Gastroesophageal sphincter (tissue), 3 donors: Measurements from ENCODE around the gene LILRA2.

Experiments used
- POLR2A ChIP-seq, 2 donors: fragments of 450-650 bp; IDR thresholded peaks; one replicate each; pipeline ENCODE4 v1.6.1; 2017; ENCODE audit warnings: antibody characterized with exemption in 2 of 2, mild to moderate bottlenecking in 2 of 2, moderate library complexity in 1 of 2
- POLR2AphosphoS5 ChIP-seq: sonication (generic); formaldehyde crosslinking; IDR thresholded peaks from one replicate; pipeline ENCODE4 v1.6.1; 2017; ENCODE audit warnings: antibody characterized with exemption
- TF ChIP-seq, protein P1 (sequence below), 4 experiments: fragments of 200-600 bp in 2 of 4; fragments of 450-650 bp in 2 of 4; sonication (generic) in 1 of 4; IDR thresholded peaks; one replicate each; pipeline ENCODE4 v1.5.1; 2017 to 2019; ENCODE audit warnings: antibody characterized with exemption in 4 of 4, mild to moderate bottlenecking in 2 of 4, moderate library complexity in 2 of 4

DNA sequence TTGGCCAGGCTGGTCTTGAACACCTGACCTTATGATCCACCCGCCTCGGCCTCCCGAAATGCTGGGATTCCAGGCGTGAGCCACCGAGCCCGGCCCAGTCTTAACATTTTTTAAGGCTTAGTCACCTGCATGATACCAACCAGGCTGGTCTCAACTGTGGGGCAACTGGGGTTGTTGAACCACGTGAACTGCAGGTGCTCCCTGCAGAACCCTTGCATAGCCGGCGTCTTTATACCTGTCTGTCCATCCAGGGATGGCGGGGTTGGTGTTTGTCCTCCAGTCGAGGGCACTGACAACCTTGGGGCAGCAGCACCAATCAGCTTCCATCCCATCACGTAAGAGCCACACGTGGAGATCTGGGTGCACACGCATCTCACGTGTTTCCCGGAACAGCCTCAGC lies 24.8 kb upstream of the LILRA2 start:
- TF ChIP-seq POLR2A (IDR thresholded peaks at IDR 0.05) (no peak), POLR2AphosphoS5 (no peak)
- TF ChIP-seq, protein P1, sequence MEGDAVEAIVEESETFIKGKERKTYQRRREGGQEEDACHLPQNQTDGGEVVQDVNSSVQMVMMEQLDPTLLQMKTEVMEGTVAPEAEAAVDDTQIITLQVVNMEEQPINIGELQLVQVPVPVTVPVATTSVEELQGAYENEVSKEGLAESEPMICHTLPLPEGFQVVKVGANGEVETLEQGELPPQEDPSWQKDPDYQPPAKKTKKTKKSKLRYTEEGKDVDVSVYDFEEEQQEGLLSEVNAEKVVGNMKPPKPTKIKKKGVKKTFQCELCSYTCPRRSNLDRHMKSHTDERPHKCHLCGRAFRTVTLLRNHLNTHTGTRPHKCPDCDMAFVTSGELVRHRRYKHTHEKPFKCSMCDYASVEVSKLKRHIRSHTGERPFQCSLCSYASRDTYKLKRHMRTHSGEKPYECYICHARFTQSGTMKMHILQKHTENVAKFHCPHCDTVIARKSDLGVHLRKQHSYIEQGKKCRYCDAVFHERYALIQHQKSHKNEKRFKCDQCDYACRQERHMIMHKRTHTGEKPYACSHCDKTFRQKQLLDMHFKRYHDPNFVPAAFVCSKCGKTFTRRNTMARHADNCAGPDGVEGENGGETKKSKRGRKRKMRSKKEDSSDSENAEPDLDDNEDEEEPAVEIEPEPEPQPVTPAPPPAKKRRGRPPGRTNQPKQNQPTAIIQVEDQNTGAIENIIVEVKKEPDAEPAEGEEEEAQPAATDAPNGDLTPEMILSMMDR (IDR thresholded peaks at IDR 0.05), result no peak
